A549 (cell line): ENCODE results near the gene GCC2.

Experiments
- HOXA7 ChIP-seq: fragments of 250-450 bp; sonication (Bioruptor Pico); IDR thresholded peaks from 2 replicates; pipeline ENCODE4 v1.5.0; 2020; ENCODE audit warnings: mild to moderate bottlenecking, moderate library complexity
- MAFK ChIP-seq: fragments of 450-650 bp; IDR thresholded peaks from 2 replicates; pipeline ENCODE4 v1.6.1; 2014; ENCODE audit not compliant: partially characterized antibody
- NFE2L2 ChIP-seq: fragments of 150-350 bp; conservative IDR thresholded peaks from 2 replicates; pipeline ENCODE4 v1.6.1; 2014; ENCODE audit warnings: low read length
- PHF8 ChIP-seq: fragments of 200-600 bp; sonication (generic); IDR thresholded peaks from 2 replicates; pipeline ENCODE4 v1.6.1; 2016; ENCODE audit warnings: low read depth, mild to moderate bottlenecking, antibody characterized with exemption, moderate library complexity, borderline replicate concordance
- POLR2A ChIP-seq: IDR thresholded peaks from 2 replicates; pipeline ENCODE4 v1.6.1; 2012; ENCODE audit warnings: mild to moderate bottlenecking, low read length
- TF ChIP-seq, protein P1 (sequence below): fragments of >200 bp; sonication (Bioruptor Twin); formaldehyde crosslinking; IDR thresholded peaks from 3 replicates; pipeline ENCODE4 v1.5.1; 2016
- TF ChIP-seq, protein P2 (sequence below): fragments of 200-600 bp; sonication (generic); IDR thresholded peaks from 2 replicates; pipeline ENCODE4 v1.6.1; 2016; ENCODE audit warnings: antibody characterized with exemption, mild to moderate bottlenecking, moderate library complexity
- TF ChIP-seq, protein P3 (sequence below): IDR thresholded peaks from 2 replicates; pipeline ENCODE4 v1.6.1; 2012

DNA sequence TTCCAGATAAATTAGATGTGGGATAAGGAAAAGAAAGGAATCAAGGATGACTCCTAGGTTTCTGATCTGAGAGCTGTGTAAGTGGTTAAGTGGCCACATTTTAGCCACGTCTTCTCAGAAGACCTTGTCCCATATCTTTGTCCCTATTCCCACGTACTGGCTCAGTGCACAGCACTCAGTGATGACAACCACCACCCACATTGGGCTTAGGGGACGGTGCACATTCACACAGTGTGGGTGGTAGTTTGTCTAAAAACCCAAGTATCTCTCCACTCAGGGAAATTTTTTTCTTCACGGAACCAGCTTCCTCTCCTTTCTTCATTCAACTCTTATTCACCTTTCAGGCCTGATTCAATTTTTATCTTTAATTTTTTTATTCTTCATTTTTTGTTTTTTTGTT, 30.6 kb upstream of the GCC2 start:
- TF ChIP-seq HOXA7 (CRISPR knock-in tag) (no peak), NFE2L2 (no peak), POLR2A (no peak), MAFK (no peak), PHF8 (no peak)
- TF ChIP-seq, protein P1, sequence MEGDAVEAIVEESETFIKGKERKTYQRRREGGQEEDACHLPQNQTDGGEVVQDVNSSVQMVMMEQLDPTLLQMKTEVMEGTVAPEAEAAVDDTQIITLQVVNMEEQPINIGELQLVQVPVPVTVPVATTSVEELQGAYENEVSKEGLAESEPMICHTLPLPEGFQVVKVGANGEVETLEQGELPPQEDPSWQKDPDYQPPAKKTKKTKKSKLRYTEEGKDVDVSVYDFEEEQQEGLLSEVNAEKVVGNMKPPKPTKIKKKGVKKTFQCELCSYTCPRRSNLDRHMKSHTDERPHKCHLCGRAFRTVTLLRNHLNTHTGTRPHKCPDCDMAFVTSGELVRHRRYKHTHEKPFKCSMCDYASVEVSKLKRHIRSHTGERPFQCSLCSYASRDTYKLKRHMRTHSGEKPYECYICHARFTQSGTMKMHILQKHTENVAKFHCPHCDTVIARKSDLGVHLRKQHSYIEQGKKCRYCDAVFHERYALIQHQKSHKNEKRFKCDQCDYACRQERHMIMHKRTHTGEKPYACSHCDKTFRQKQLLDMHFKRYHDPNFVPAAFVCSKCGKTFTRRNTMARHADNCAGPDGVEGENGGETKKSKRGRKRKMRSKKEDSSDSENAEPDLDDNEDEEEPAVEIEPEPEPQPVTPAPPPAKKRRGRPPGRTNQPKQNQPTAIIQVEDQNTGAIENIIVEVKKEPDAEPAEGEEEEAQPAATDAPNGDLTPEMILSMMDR = no peak
- TF ChIP-seq, protein P2, sequence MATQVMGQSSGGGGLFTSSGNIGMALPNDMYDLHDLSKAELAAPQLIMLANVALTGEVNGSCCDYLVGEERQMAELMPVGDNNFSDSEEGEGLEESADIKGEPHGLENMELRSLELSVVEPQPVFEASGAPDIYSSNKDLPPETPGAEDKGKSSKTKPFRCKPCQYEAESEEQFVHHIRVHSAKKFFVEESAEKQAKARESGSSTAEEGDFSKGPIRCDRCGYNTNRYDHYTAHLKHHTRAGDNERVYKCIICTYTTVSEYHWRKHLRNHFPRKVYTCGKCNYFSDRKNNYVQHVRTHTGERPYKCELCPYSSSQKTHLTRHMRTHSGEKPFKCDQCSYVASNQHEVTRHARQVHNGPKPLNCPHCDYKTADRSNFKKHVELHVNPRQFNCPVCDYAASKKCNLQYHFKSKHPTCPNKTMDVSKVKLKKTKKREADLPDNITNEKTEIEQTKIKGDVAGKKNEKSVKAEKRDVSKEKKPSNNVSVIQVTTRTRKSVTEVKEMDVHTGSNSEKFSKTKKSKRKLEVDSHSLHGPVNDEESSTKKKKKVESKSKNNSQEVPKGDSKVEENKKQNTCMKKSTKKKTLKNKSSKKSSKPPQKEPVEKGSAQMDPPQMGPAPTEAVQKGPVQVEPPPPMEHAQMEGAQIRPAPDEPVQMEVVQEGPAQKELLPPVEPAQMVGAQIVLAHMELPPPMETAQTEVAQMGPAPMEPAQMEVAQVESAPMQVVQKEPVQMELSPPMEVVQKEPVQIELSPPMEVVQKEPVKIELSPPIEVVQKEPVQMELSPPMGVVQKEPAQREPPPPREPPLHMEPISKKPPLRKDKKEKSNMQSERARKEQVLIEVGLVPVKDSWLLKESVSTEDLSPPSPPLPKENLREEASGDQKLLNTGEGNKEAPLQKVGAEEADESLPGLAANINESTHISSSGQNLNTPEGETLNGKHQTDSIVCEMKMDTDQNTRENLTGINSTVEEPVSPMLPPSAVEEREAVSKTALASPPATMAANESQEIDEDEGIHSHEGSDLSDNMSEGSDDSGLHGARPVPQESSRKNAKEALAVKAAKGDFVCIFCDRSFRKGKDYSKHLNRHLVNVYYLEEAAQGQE = no peak
- TF ChIP-seq, protein P3, sequence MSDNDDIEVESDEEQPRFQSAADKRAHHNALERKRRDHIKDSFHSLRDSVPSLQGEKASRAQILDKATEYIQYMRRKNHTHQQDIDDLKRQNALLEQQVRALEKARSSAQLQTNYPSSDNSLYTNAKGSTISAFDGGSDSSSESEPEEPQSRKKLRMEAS = no peak
